Stomach (tissue), 9 donors: ENCODE results near the gene ILF3. TPM values are rescaled to one million over a fixed set of nuclear protein-coding genes. Genes with fewer than 3 reads are reported as not detected.
A peak's percentile ranks its signal among the peaks of the same experiment; 100 is the strongest.

Experiments used
- DNase-seq, 2 donors: peaks; one replicate each; pipeline versions ENCODE4 v3.0.0 to v3.0.0-alpha.2; 2013 to 2019
- H3K27ac ChIP-seq, 5 donors: fragments of 200-600 bp in 4 of 5; sonication (generic) in 4 of 5; one replicate each; pipeline ENCODE4 v1.5.1; 2013 to 2019; ENCODE audit warnings: mild to moderate bottlenecking in 1 of 5, moderate library complexity in 1 of 5
- H3K27me3 ChIP-seq, 3 donors: fragments of 200-600 bp; sonication (generic); one replicate each; pipeline ENCODE4 v1.5.1; 2017 to 2019; ENCODE audit warnings: mixed run types in 1 of 3
- H3K36me3 ChIP-seq, 4 donors: fragments of 200-600 bp; sonication (generic); 1 replicate in 3 of 4; 2 replicates in 1 of 4; pipeline ENCODE4 v1.5.1; 2016 to 2019
- H3K4me1 ChIP-seq, 4 donors: fragments of 200-600 bp; sonication (generic); one replicate each; pipeline ENCODE4 v1.5.1; 2016 to 2019
- H3K4me3 ChIP-seq, 4 donors: fragments of 200-600 bp; sonication (generic) in 3 of 4; one replicate each; pipeline ENCODE4 v1.5.1; 2016 to 2019; ENCODE audit warnings: mild to moderate bottlenecking in 1 of 4
- H3K9me3 ChIP-seq, 4 donors: fragments of 200-600 bp; sonication (generic); one replicate each; pipeline ENCODE4 v1.5.1; 2016 to 2019
- CTCF ChIP-seq, 7 experiments: fragments of 450-650 bp in 4 of 7; fragments of 200-600 bp in 3 of 7; sonication (generic) in 3 of 7; IDR thresholded peaks; one replicate each; pipeline ENCODE4 v1.5.1; 2016 to 2019; ENCODE audit warnings: antibody characterized with exemption in 7 of 7, control low read depth in 2 of 7, mild to moderate bottlenecking in 1 of 7
- EP300 ChIP-seq: sonication (generic); formaldehyde crosslinking; IDR thresholded peaks from one replicate; pipeline ENCODE4 v1.6.1; 2017; ENCODE audit warnings: antibody characterized with exemption
- POLR2A ChIP-seq, 4 donors: fragments of 450-650 bp; IDR thresholded peaks; one replicate each; pipeline ENCODE4 v1.6.1; 2016; ENCODE audit warnings: antibody characterized with exemption in 4 of 4, control low read depth in 2 of 4, mild to moderate bottlenecking in 1 of 4, moderate library complexity in 1 of 4
- POLR2AphosphoS5 ChIP-seq, 3 donors: sonication (generic); formaldehyde crosslinking; IDR thresholded peaks; one replicate each; pipeline ENCODE4 v1.6.1; 2016; ENCODE audit warnings: antibody characterized with exemption in 3 of 3
- WGBS, 5 donors: extraction: QIAGEN DNeasy Blood & Tissue Kit in 3 of 5; methylation state at CpG; one replicate each; pipeline versions ENCODE4 v1.1.5 to v1.1.7; 2013 to 2018; 5-methylcytosine and 5-hydroxymethylcytosine counted together
- intact Hi-C: fragments of 100-400 bp; cut with DNase I; formaldehyde crosslinking; loops from one replicate; pipeline ENCODE4 v1.15.1; 2023; ENCODE audit warnings: low total_unique reads
- polyA plus RNA-seq, 3 donors: library from polyadenylated mRNA; stranded (reverse); fragments of 200-250 nt; gene quantifications; one replicate each; pipeline ENCODE4 v1.2.3, GENCODE V29; 2013
- total RNA-seq, 5 donors: library from RNA; depleted of rRNA; stranded (reverse); fragments of >200 nt; gene quantifications; one replicate each; pipeline versions ENCODE4 v1.1.0 to v1.2.3, GENCODE V29; 2014 to 2016
- donor health status: healthy with polysubstance abuse.
- donor health status: Bipolar disorder and iron deficiency.
- donor health status: healthy.

The ILF3 gene
- total and polyA plus RNA-seq, 8 donors, result 33.5 to 381 (median 90.4) TPM

DNA sequence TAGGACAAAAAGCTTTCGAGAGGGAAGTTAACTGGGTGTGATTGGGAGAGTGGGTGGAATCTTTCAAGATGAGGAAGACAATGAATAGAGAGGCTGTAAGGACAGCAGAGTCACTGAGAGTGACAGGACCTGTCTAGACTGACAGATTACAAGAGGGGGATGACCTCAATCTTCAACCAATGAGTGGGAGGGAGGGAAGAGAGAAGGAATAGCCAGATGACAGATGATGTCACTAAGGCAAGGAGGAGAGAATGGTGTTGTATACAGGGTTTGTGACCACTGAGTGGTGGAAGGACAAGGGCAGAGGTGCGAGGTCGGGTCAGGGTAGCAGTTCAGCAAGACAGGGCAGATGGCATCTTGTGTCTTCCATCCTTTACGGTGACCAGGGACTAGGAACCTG is 5.8 kb upstream of the ILF3 start:
- intact Hi-C loops, result no loop called here
- WGBS, 5 donors, result 80 to 91% (median 89%) methylated on average over 4 of the region's 4 CpGs
- no peaks in the 10 kb centered on the region for H3K27me3 ChIP-seq

DNA sequence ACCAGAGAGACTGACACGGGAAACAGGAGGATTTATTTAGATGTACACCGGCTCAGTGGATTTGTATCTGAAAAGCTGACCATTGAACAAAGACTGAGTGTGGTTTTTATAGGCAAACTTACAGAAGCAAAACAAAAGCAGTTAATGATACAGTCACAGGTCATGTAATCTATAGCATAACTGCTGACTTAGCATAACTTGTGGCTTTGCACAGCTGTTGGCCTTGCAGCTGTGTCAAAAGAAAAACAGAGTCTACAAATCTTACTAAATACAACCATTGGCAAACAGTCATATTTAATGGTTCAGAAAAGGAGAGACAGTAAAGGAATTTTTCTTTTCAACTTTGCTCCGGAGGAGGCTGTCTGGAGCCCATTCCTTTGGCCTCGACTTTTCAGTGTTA is 2.3 kb upstream of the ILF3 start:
- H3K9me3 ChIP-seq, result no peaks in the 10 kb centered on the region
- H3K36me3 ChIP-seq, result peaks cover 0 to under 1% (median 0%) of the 10 kb centered on the region in 4 donors
- no peaks in the 10 kb centered on the region for H3K27me3 ChIP-seq
- H3K27ac ChIP-seq, result no peak overlapping the region
- no peak for TF ChIP-seq CTCF (IDR thresholded peaks at IDR 0.05)
- no peak for TF ChIP-seq EP300
- no peak for TF ChIP-seq POLR2AphosphoS5 (IDR thresholded peaks at IDR 0.05)
- no peak for TF ChIP-seq POLR2A (IDR thresholded peaks at IDR 0.05)
- WGBS, 5 donors, result 72 to 84% (median 74%) methylated on average over 4 of the region's 4 CpGs
- peak overlapping the region in 1 of 4 donors; percentile 98 for H3K4me3 ChIP-seq
- peak in 1 of 2 donors; percentile 27 for DNase-seq
- H3K4me1 ChIP-seq, result peaks cover 29 to 40% (median 37%) of the 10 kb centered on the region in 4 donors
- intact Hi-C loops, result no loop called here

More for the DNA sequence above, 5.8 kb upstream of the ILF3 start:
- no peak for DNase-seq
- Histone ChIP-seq H3K36me3 (peaks cover 5 to 8% (median 5%) of the 10 kb centered on the region in 4 donors), H3K4me3 (no peak overlapping the region), H3K4me1 (peaks cover 24 to 46% (median 34%) of the 10 kb centered on the region in 4 donors), H3K9me3 (no peaks in the 10 kb centered on the region), H3K27ac (no peak overlapping the region)
- no peak for TF ChIP-seq POLR2AphosphoS5 (IDR thresholded peaks at IDR 0.05)
- TF ChIP-seq EP300, result no peak
- no peak for TF ChIP-seq POLR2A (IDR thresholded peaks at IDR 0.05)
- TF ChIP-seq CTCF (IDR thresholded peaks at IDR 0.05), result no peak

GRCh38 chr19:10653482-10653731 is 739 bp upstream of the ILF3 start:
- Histone ChIP-seq H3K4me3 (peak overlapping the region; percentile 98 to 99 (median 98)), H3K4me1 (peaks cover 36 to 51% (median 48%) of the 10 kb centered on the region in 4 donors), H3K27me3 (no peaks in the 10 kb centered on the region), H3K36me3 (peaks cover 0 to 12% (median 2%) of the 10 kb centered on the region in 4 donors), H3K27ac (peak overlapping the region; percentile 89 to 100 (median 96)), H3K9me3 (no peaks in the 10 kb centered on the region)
- no peak for DNase-seq
- 0 to 2% (median 0%) methylated on average over 18 of the region's 18 CpGs for WGBS, 5 donors
- no peak for TF ChIP-seq EP300
- TF ChIP-seq POLR2A (IDR thresholded peaks at IDR 0.05), result no peak
- TF ChIP-seq POLR2AphosphoS5 (IDR thresholded peaks at IDR 0.05), result no peak
- no peak for TF ChIP-seq CTCF (IDR thresholded peaks at IDR 0.05)
- intact Hi-C loops, result no loop called here

DNA sequence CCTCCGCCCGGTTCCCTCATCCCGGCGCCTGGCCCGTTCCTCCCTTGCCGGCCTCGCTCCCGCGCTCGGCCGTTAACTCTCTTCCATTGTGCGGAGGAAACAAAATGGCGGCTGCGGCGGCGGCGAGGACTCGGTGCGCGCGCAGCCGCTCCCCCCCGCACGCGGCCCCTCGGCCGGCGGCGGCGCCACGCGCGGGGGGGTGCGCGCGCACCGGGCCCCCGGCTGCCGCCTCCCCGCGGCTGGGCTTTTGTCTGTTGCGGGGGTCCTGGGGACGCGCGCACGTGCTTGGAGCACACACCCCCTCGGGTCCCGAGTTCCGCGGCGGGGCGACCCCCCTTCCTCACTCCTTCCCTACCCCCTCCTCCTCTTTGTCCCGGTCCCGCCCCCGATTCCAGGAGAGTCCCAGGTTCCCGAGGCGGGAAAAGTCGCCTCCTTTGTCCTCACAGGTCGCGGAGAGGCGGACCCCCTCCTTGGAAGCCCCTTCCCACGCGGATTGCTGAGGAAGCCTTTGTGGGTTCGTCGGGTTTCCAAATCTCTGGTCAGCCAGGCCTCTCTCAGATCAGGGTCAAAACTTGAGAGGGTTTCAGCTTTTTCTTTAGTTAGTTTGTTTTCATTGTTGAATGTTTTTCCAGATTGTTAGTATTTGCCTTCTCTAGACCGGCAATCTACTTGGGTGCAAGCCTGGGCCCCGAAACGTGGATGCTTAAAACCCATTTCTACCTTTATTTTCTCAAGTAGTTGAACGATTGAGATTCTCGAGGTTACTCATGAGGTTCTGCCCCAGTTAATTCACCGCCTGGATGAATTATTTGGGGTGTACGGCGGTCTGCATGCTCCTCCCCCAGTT is 687 bp downstream of the ILF3 start:
- intact Hi-C loops, result no loop called here
- Histone ChIP-seq H3K4me1 (peaks cover 41 to 66% (median 58%) of the 10 kb centered on the region in 4 donors), H3K4me3 (peak overlapping the region; percentile 98 to 99 (median 98)), H3K27me3 (no peaks in the 10 kb centered on the region), H3K27ac (peak overlapping the region; percentile 95 to 100 (median 96)), H3K9me3 (no peaks in the 10 kb centered on the region), H3K36me3 (peaks cover 0 to 12% (median 2%) of the 10 kb centered on the region in 4 donors)
- 0 to 1% (median 1%) methylated on average over 32 to 73 of the region's 73 CpGs for WGBS, 5 donors
- DNase-seq, result peak; percentile 35 to 85
- TF ChIP-seq EP300, result no peak
- no peak for TF ChIP-seq POLR2A (IDR thresholded peaks at IDR 0.05)
